ENCODE measurements around the gene ABCC4.

The ABCC4 gene

DNA sequence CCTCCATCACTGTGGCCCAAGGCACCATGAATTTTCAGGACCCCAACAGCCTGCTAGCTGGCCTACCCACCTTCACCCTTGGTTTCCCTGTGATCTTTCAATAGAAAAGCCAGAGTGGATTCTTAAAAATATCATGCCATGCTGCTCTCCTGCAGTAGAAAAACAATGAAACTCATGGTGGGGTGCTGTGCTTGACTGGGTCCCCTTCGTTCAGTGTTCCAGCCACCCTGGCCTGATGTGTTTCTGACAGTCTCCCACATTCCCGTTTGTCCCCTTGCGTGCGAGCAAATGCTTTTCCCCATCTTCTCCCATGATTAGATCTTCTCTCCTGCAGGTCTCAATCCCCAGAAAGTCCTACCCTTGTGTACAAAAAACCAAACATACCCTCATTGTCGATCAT, 43.2 kb downstream of the ABCC4 start:
- DNase-seq: no peak

DNA sequence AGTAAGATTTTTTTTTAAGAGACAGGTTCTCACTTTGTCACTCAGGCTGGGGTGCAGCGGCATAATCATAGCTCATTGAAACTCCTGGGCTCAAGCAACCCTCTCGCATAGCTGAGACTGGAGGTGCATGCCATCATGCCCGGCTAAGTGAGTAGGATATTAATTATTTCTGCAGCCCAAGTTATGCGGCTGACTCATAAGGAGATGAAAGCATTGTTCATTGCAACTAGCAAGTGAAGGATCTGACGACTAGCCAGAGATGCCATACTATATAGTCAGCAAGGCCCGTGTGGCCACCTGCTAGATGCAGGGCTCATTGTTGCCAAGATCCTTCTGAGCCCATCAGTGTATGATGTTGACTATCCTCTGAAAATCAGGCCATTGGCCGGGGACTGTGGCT, 45.2 kb downstream of the ABCC4 start:
- DNase-seq: no peak

DNA sequence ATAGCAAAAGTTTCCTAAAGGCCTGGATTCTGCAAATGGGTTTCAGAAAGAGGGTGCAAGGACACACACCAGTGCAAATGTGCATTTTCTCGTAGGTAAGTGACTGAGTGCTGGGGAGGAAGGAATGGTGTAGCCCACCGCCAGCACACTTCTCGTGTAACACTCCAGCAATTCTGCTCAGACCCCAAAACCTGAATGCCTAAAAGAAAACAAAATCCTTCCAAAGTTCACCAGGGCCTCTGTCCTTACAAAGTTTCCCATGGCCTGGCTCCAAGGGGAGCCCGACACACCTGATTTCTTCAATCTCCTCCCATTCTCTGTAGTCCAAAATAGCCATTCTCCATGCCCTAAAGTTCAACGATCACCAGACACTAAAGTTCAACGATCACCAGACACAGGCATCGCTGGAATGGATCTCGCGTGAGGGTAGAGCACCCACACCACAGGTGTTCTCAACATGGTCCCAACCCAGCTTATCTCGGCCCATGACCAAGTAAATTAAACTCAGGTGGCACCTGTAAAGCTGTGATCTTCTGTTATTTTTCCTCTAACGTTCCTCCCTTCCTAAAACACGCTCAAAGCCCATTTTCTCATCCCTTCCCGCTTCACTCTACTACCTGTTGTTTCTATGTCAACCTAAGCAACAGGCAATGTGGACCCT, 46.0 kb downstream of the ABCC4 start:
- DNase-seq: no peak

DNA sequence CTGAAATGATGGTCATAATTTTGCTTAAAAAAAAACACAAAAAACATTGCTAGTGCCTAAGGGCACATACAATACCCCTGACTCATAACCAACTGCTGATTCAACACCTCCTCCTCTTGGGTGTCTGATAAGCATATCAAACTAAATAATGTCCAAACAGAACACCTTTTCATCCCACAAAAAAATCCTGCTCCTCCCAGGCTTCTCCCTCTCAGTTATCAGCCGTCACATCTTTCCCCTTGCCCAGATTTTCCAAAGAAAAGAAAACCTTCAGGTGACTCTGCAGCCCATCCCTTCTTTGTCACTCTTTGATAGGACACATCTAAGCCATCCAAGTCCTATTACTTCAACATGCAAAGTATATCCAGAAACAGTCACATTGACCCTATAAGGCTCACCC, 46.9 kb downstream of the ABCC4 start:
- DNase-seq: no peak

DNA sequence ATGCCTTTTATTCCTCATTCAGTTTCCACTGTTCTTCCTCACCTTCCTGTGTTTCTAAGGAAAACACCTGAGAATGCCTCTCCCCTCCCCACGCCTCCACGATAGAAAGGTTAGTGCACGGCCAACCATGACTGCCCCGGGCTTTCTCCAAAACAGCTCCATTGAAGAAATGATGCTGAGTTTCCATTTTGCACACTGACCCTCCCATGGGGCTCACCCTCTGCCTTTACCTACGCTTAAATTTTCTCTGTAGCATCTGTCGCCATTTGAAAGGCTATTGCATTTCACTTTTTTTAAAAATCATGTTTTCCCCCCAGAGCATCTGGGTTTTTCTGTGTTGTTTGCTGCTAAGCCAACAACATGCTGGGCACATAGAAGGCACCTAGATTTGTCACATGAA, 48.2 kb downstream of the ABCC4 start:
- no peak for DNase-seq

DNA sequence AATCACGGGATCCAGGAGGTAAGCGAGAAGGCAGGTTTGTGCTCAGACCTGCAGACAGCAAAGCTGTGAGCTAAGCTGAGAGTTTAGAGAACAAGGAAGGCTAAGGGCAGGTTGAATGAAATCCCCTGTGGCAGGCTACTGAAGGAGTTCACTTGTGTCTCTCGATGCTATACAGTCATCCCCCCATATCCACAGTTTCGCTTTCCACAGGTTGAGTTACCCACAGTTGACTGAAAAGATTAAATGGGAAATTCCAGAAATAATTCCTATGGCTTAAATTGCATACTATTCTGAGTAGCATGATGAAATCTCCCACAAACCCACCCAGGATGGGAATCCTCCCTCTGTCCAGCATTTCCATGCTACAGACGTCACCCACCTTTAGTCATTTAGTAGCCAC, 49.6 kb downstream of the ABCC4 start:
- no peak for DNase-seq

DNA sequence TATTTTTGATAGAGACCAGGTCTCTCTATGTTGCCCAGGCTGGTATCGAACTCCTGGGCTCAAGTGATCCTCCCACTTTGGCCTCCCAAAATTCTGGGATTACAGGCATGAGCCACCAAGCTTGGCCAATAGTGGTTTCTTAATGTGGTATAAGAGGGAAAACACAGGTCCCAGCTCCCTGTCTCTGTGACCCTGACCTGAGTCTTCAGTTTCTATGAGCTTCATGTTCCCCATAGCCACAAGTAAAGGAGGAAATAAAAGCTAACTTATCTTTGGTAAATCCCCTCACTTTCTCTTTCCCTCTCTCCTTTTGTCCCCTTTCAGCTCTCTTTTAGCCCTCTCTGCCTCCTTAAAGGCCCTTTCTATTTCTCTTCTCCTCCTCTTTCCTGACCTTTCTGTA, 50.3 kb downstream of the ABCC4 start:
- no peak for DNase-seq

DNA sequence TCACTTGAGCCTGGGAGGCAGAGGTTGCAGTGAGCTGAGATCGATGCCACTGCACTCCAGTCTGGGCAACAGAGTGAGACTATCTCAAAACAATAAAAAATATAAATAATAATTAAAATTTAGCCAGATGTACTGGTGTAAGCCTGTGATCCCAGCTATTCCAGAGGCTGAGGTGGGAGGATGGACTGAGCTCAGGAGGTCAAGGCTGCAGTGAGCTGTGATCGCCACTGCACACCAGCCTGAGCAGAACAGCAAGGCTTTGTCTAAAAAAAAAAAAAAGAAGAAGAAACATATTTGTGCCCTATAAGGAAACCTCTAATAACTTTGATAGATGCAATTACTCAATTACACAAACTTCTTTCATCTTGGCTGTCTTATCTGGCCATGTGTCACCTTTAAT, 52.3 kb downstream of the ABCC4 start:
- DNase-seq: no peak

DNA sequence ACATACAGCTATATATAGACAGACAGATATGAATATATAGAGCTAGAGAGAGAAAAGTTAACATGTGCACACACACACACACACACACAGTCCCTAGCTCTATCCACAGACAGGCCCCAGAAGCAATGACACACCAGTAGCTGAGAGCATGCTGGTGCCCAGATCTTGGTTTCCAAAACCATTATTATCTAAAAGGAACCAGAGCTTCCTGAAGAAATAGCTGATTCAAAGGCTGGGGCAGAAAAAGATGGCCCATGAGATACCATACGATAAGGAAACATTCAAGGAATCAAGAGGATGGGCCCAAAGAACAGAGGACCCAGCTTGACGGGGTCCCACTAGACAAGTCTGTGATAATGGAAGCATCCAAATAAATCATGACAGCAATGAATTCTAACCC, 53.4 kb downstream of the ABCC4 start:
- DNase-seq: no peak

DNA sequence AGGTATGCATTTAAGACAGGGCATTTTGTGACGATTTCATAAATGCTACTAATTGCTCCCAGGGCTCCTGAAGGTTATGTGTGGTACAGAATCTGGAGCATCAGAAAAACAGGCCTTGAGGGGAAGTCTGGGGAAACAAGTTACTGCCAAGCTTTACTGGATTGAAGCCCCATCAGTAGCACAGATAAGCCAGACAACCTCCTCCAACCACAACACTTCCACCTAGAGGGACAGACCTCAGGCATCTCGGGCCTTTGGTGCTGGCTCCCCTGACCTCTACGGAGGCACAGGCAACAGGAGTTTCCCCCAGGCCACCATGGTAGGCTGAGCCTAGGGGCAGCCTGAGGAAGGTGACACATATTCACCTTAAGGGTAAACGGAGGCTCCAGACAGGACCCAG, 54.1 kb downstream of the ABCC4 start:
- no peak for DNase-seq

DNA sequence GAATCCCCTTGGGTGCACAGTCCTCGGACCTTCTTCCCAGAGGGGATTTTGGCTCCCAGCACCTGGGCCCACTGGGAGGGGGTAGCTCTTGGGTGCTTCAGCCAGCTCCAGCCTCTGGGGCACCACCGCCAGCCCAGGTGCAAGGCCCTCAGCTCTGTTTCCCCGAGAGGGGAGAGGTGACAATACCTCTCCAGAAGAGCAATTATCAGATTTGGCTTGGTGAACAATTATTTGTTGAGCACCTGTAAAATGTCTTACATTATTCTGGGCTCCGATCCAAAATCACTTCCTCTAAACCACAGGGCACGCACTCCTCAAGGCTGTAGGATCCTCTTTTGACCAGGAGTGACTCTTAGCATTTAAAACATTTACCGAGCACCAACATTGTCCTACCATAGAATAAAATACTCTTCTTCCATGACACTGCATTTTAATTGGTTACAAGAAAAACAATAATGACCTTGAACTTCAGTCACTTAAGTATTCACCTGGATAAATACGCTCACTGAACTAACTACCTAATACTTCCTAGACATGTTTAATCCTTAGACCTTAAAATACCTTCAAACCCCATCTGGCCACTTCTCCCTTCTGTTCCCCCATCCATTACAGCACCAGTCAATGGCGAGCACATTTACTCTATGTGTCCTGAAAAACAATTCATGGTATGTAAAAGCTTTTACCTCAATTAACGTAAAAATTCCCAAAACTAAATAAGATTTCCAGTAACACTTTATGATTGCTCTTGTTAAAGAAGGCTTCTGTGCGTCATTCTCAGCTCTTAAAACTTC, 54.8 kb downstream of the ABCC4 start:
- DNase-seq: peak; percentile 91

DNA sequence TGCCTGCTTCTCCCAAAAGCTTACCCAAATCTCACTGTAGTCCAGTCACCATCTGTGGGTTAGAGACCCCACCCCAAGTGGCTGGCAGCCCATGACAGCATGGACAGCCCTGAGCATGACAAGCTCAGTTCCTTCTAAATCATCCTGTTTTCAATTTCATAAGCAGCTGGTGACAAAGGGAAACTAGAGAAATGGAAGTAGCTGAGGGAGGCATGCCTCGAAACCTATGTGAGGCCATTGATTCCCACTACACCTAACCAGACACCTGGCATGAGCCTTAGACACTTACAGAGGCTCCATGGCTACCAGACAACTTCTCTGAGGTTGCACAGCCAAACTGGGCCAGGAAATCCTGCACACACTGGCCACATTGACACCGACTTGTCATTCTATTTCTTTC, 56.2 kb downstream of the ABCC4 start:
- no peak for DNase-seq

DNA sequence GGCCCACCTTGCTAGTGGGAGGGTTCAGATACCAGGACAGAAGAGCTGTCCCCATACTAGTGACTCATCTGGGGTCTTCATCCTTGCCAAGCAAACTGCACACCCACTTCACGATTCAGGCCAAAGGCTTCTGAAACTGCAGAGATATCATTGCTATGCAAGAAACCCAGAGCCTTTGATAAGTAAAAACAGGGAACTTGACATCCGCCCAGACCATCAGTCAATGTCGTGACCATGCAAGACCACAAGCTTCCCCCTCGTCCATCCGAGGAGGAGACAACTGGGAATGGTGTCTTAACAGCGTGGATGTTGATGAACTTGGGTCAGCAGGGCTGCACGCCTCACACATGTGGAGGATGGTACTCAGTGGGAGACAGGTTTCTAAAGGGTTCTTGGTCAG, 58.0 kb downstream of the ABCC4 start:
- no peak for DNase-seq

DNA sequence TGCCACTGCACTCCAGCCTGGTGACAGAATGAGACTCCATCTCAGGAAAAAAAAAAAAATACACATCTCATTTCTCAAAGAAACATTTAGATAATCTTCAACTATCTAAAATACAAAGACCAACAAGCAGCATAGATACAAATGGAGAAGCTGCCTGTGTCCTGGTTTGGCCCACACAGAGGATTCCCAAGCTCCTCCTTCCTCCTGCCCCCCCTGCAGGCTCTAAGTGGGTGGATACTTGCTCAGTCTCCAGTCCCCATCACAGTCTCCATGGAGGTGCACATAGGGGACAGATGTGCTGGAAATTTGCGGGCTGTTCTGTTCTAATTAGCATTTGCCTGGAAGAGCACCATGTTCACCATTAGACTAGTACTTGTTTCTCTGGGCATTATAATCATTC, 59.9 kb downstream of the ABCC4 start:
- DNase-seq: no peak

DNA sequence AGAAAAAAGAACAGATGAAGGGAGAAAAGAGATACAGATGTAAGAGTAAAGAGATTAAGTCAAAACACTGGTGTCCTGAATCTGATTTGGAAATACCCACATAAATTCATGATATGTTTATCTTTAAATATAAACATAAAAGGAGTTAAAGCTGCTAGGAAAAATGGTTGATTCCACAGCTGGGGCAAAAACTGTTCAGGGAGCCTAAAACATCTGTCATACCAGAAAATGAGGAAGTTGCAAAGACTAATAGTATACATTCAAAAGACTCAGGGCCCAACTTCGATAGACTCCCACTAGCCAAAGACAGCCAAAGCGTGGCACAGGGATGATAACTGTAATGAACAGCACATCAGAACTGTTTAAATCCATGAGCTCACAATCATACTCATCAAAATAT, 62.0 kb downstream of the ABCC4 start:
- no peak for DNase-seq

DNA sequence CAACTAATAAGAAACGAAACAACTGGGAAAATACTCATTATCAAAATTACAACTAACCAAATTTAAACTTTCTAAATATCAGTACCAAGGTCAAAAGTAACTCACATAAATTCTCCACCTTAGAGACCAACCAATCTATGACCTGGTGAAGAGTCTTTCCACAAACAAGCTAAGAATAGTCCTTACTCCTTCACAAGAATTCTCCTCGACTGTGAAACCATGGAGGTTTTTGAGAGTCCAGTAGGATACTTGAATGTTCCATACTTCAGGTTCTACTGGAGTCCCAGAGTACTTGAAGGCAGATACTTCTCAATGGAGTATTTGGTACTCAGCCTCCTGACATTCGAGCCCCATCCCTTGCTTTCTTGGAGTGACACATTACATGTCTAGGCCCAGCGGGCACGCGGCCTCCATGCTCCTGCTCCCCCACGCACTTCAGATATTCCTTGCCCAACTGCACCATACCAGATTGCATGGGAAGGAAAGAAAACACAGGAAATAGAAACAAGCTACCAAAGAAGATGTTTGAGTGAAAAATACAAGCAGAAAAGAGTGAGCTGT, 63.9 kb downstream of the ABCC4 start:
- no peak for DNase-seq

DNA sequence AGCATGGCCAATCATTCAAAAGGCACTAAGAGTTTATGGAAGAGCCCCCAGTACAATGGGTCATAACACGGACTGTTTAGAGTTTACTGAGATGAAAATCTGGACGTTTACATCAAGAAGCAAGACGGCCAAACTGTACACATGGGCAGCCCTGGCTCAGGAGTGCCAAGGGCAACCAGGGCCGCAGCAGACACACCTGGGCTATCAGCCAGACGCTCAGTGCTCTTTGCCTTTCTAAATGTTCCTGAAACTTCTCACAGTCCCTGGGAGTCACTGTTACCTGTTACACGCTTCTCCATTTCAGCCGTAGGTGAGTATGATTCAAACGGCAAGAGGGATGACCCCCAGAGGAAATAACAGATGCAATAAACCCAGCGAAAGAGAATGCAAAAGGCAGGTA, 64.5 kb downstream of the ABCC4 start:
- no peak for DNase-seq

DNA sequence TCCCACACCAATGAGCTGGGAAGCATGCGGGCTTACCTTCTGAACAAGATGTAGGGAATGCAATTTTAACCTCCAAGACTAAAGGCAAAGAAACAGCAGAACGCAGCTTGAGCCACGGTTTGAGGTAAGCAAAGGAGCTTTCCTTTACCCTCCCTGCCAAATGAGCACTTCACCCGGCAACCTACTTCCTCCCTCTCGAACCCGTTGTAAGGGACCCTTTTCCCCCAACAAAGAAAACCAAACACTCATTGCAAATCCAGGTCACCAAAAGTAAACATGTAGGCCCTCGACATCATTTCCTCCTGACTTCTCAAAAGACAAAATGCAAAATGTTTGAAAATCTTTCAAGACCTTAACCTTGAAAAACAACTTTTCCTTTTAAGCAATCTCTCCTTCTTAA, 65.3 kb downstream of the ABCC4 start:
- no peak for DNase-seq

DNA sequence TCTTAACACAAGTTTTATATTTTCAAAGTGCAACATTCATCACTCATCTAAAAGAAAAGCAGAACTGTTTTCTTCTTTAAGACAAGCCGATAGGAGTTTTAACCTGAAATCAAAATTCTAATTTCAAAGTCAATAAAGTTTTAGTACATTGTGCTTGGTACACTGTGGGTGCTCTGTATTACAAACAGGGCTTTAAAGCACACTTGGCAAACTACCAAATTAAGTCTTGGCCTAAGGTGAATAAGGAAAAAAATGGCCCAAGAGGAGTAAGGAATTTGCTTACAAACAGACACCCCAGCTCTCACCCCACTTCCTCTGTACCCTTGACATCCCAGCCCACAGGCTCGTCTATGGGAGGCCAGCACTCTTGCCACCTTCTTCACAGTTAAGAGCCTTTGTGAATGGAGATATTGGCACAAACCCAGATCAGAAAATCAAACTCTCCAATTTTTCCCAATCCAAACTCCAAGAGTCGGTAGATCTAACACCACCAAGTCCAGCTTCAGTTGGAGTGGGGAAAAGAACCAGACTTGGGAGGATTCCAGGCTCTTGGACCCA, 66.0 kb downstream of the ABCC4 start:
- no peak for DNase-seq

DNA sequence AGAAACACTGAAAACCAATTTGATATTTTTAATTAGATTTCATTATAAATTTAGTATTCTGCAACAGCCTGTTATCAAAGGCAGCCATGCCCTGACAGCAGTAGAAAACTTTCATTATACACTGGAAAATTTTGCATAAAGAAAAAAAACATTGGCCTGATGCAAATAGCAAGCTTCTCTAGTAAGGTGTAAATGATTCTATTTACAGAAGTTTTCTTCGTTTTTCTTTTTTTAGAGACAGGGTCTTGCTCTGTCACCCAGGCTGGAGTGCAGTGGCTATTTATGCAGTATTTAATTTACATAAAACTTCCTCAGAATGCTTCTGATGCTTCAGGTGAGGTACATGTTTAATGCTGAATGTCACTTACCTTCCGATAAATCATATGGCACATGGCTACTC, 67.0 kb downstream of the ABCC4 start:
- no peak for DNase-seq

DNA sequence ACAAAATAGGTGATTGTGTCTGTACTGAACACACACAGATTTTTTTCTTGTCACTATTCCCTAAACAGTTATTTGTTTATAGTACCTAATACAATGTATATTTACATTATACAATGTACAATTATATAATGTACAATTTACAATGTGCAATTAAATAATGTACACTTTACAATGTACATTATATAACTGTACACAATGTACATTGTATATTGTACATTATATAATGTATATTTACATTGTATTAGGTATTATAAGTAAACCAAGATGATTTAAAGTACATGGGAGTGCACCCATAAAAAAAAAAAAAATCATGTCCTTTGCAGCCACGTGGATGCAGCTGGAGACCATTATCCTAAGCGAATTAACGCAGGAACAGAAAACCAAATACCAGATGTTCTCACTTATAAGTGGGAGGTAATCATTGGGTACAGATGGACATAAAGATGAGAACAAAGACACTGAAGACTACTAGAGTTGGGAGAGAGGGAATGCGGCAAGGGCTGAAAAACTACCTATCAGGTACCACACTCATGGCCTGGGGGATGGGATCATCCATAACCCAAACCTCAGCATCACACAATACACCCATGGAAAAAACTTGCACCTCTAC, 68.1 kb downstream of the ABCC4 start:
- DNase-seq: no peak

DNA sequence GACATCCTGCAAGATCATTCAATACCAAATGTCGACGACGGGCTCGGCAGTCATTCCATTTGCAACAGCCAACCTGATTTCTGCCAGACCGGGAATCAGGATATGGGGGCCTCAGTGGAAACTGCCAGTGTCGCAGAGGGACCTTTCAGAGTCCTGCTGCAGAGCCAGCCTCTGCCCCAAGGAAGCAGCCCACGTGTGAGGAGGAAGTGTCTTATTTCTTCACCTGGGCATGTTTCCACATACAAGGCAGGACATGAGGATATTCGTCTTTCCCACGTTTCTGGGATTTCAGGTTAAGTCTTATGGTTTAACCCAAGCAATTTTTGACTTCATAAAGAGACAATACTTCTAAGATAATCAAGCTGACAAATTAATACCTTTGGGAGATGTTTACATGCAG, 69.9 kb downstream of the ABCC4 start:
- no peak for DNase-seq

DNA sequence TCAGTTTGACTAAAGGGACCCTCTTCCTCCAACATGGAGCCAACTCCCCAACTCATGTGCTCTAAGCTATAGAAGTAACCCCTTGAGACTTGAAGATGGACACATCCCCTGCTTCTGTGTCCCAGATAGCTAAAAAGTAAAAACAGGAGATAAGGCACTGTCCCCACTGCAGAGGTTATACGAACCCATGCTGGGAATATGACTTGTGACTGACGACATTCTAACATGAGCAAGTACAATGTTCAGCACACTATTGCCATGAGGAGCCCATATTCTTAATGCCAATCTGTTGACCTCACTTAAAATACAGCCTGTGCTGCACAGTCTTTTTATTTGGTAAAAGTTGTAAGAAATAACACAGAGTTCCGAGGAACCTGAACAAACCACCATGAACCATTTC, 71.4 kb downstream of the ABCC4 start:
- no peak for DNase-seq

DNA sequence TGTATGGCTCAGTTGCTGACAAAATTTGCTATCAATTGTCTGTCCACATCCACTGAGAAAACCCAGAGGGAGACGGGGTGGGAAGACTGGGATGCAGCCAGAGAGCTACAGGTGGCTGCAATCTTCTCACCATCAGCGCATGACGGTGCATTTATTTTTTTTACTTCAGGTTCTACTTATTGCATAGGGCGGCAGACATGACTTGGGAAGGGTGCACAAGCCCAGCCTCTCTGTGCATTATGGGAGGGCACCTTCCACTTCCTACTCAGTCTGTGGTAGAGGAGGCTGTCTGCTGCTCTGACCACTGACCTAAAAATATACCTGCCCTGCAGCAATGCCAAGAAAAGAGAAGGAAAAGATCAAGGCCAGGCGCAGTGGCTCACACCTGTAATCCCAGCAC, 73.1 kb downstream of the ABCC4 start:
- no peak for DNase-seq
